Measurements from ENCODE around the gene RHD. TPM values are rescaled to one million over a fixed set of nuclear protein-coding genes. Genes with fewer than 3 reads are reported as not detected.

RHD gene
- polyA plus RNA-seq, 1 of the 3 experiments (the other 2 are of a cell fraction) = not detected

- no peak for TF ChIP-seq USF2 (IDR thresholded peaks at IDR 0.05; ENCODE audit: borderline replicate concordance, low read depth, low read length)
- peak; percentile 95 for TF ChIP-seq TAF1 (IDR thresholded peaks at IDR 0.05; ENCODE audit: borderline replicate concordance, low read depth, low read length)
- TF ChIP-seq FOXJ3 (CRISPR knock-in tag; IDR thresholded peaks at IDR 0.05) = no peak
- TF ChIP-seq PBX3 (IDR thresholded peaks at IDR 0.05) = 0 out of 2 replicates have a peak, but pooled peaks have one; percentile 27
- TF ChIP-seq, protein P1, sequence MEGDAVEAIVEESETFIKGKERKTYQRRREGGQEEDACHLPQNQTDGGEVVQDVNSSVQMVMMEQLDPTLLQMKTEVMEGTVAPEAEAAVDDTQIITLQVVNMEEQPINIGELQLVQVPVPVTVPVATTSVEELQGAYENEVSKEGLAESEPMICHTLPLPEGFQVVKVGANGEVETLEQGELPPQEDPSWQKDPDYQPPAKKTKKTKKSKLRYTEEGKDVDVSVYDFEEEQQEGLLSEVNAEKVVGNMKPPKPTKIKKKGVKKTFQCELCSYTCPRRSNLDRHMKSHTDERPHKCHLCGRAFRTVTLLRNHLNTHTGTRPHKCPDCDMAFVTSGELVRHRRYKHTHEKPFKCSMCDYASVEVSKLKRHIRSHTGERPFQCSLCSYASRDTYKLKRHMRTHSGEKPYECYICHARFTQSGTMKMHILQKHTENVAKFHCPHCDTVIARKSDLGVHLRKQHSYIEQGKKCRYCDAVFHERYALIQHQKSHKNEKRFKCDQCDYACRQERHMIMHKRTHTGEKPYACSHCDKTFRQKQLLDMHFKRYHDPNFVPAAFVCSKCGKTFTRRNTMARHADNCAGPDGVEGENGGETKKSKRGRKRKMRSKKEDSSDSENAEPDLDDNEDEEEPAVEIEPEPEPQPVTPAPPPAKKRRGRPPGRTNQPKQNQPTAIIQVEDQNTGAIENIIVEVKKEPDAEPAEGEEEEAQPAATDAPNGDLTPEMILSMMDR (IDR thresholded peaks at IDR 0.05) = no peak
- peak; percentile 55 for TF ChIP-seq MXI1 (IDR thresholded peaks at IDR 0.05; ENCODE audit: low read depth, low read length)
- no peak for TF ChIP-seq JUND (IDR thresholded peaks at IDR 0.05)
Measured at GRCh38 chr1:25247024-25247828, 25.1 kb upstream of the RHD start, which contains the start of gene RSRP1 (continued).

- Histone ChIP-seq H3K79me2 (ENCODE audit: insufficient read depth) (peaks cover 62% of the 10 kb centered on the region), H3K9me3 (no peaks in the 10 kb centered on the region), H3F3A (replicated peaks; ENCODE audit: insufficient read depth) (peaks cover 10% of the 10 kb centered on the region), H3K4me3 (ENCODE audit: low read depth in 2 of 2, low read length in 1 of 2) (peak overlapping the region; percentile 86 to 96), H3K27ac (ENCODE audit: low read depth in 2 of 2, low read length in 1 of 2) (peak overlapping the region; percentile 98 to 99), H3K4me2 (peak overlapping the region; percentile 95), H3K4me1 (ENCODE audit: control insufficient read depth in 1 of 2, insufficient read depth in 2 of 2, low read depth in 1 of 2, low read length in 1 of 2) (peaks cover 11 to 18% of the 10 kb centered on the region in 2 experiments; a peak in 3 of 4 replicates), H4K20me1 (ENCODE audit: insufficient read depth) (peaks cover 34% of the 10 kb centered on the region), H2AFZ (ENCODE audit: low read depth) (peak overlapping the region; percentile 66; the same call in 1 of the 2 replicates), H3K9ac (peak overlapping the region; percentile 99), H3K27me3 (ENCODE audit: insufficient read depth) (no peaks in the 10 kb centered on the region), H3K36me3 (replicated peaks in 1 of 2; ENCODE audit: control insufficient read depth in 1 of 2, insufficient read depth in 2 of 2, low read length in 1 of 2) (peaks cover 27 to 35% of the 10 kb centered on the region in 2 experiments), H3K9me2 (no peaks in the 10 kb centered on the region)
- CTCF ChIA-PET = interaction anchor here (0.6 to 1.4 kb wide), 6 partner anchors 9 to 789 kb away, joined by 3 to 4 read pairs (median 4); no protein-coding TSS in a partner anchor
- no peak for DNase-seq
- POLR2A ChIA-PET = interaction anchor here (0.5 to 1.7 kb wide), 9 partner anchors 8 to 1009 kb away, joined by 3 to 24 read pairs (median 3); partner anchors contain the start of genes SYF2 and TMEM50A
- TF ChIP-seq, protein P1 (IDR thresholded peaks at IDR 0.05) = peak; percentile 27; the same call in 1 of the 2 replicates
- TF ChIP-seq SMC3 (IDR thresholded peaks at IDR 0.05; ENCODE audit: low read depth, low read length) (peak; percentile 16; the same call in 1 of the 2 replicates), RCOR1 (IDR thresholded peaks at IDR 0.05; ENCODE audit: low read length) (no peak), RAD21 (IDR thresholded peaks at IDR 0.05; ENCODE audit: low read length) (peak; percentile 39), YY1 (IDR thresholded peaks at IDR 0.05; ENCODE audit: low read depth) (0 out of 2 replicates have a peak, but pooled peaks have one; percentile 25), ELF1 (IDR thresholded peaks at IDR 0.05) (no peak), SIN3A (IDR thresholded peaks at IDR 0.05; ENCODE audit: borderline replicate concordance, low read depth, low read length) (peak; percentile 65; the same call in 1 of the 2 replicates), TAF1 (IDR thresholded peaks at IDR 0.05; ENCODE audit: borderline replicate concordance, low read depth, low read length) (peak; percentile 45; the same call in 1 of the 2 replicates)
- WGBS (ENCODE audit: low lambda C conversion rate) = 31% methylated on average over 26 of the region's 30 CpGs
Measured at GRCh38 chr1:25247829-25248754, 24.2 kb upstream of the RHD start.

Measured in SK-N-SH (cell line).